Fibroblast of lung (primary cell): ENCODE results near the gene RMND1. TPM values are rescaled to one million over a fixed set of nuclear protein-coding genes. Genes with fewer than 3 reads are reported as not detected.

Experiments
- DNase-seq, 2 donors: peaks; one replicate each; pipeline versions ENCODE4 v3.0.0 to v3.0.0-alpha.2; 2010; ENCODE audit warnings: low read depth in 2 of 2
- H2AFZ ChIP-seq: 2 replicates; pipeline ENCODE4 v1.5.1; 2012; ENCODE audit warnings: low read length, control low read depth, inconsistent platforms
- H3K27ac ChIP-seq: 2 replicates; pipeline ENCODE4 v1.5.1; 2011; ENCODE audit warnings: low read length, control low read depth; ENCODE audit not compliant: insufficient read depth
- H3K27me3 ChIP-seq: 2 replicates; pipeline ENCODE4 v1.5.1; 2011; ENCODE audit warnings: mild to moderate bottlenecking, low read length; ENCODE audit not compliant: control insufficient read depth, insufficient read depth
- H3K36me3 ChIP-seq: 2 replicates; pipeline ENCODE4 v1.5.1; 2011; ENCODE audit warnings: low read length; ENCODE audit not compliant: control insufficient read depth, insufficient read depth
- H3K4me1 ChIP-seq: 2 replicates; pipeline ENCODE4 v1.5.1; 2011; ENCODE audit warnings: low read length; ENCODE audit not compliant: control insufficient read depth, insufficient read depth; ENCODE audit errors: extremely low read depth
- H3K4me2 ChIP-seq: 2 replicates; pipeline ENCODE4 v1.5.1; 2011; ENCODE audit warnings: low read length, control low read depth; ENCODE audit not compliant: insufficient read depth; ENCODE audit errors: extremely low read depth
- H3K4me3 ChIP-seq, 4 experiments: fragments of 200-600 bp in 1 of 4; sonication (generic) in 1 of 4; replicated peaks in 1 of 4; 2 replicates each; pipeline ENCODE4 v1.5.1; 2011 to 2016; ENCODE audit warnings: low read length in 4 of 4, low read depth in 3 of 4, mild to moderate bottlenecking in 3 of 4, control low read depth in 2 of 4, inconsistent platforms in 1 of 4, mixed read lengths in 1 of 4; ENCODE audit not compliant: insufficient read depth in 1 of 4; ENCODE audit errors: control extremely low read depth in 1 of 4
- H3K79me2 ChIP-seq: 2 replicates; pipeline ENCODE4 v1.5.1; 2012; ENCODE audit warnings: mild to moderate bottlenecking, low read length, inconsistent platforms; ENCODE audit not compliant: control insufficient read depth, insufficient read depth
- H3K9ac ChIP-seq: 2 replicates; pipeline ENCODE4 v1.5.1; 2011; ENCODE audit warnings: mild to moderate bottlenecking, low read length, control low read depth; ENCODE audit not compliant: insufficient read depth
- H3K9me3 ChIP-seq: 2 replicates; pipeline ENCODE4 v1.5.1; 2012; ENCODE audit warnings: low read depth, low read length; ENCODE audit not compliant: control insufficient read depth, insufficient read depth
- H4K20me1 ChIP-seq: 2 replicates; pipeline ENCODE4 v1.5.1; 2011; ENCODE audit warnings: low read length; ENCODE audit not compliant: control insufficient read depth, insufficient read depth; ENCODE audit errors: extremely low read depth
- EZH2 ChIP-seq: IDR thresholded peaks from 2 replicates; pipeline ENCODE4 v1.5.1; 2012; ENCODE audit warnings: low read length, control low read depth, mild to moderate bottlenecking; ENCODE audit errors: missing control alignments
- polyA plus RNA-seq, 2 donors: library from polyadenylated mRNA; depleted of rRNA in 1 of 2; stranded (reverse) in 1 of 2; unstranded in 1 of 2; fragments of >200 nt; gene quantifications; 2 replicates each; pipeline ENCODE4 v1.2.1, GENCODE V29; 2011 to 2012; ENCODE audit warnings: missing spikeins in 1 of 2
- total RNA-seq: library from RNA; depleted of rRNA; stranded (reverse); fragments of >200 nt; gene quantifications from 2 replicates; pipeline ENCODE4 v1.2.1, GENCODE V29; 2014
- TF ChIP-seq, protein P1 (sequence below), 2 donors: IDR thresholded peaks in 1 of 2; conservative IDR thresholded peaks in 1 of 2; 1 replicate in 1 of 2; 2 replicates in 1 of 2; pipeline ENCODE4 v1.5.1; 2011 to 2012; ENCODE audit warnings: low read length in 2 of 2, control low read depth in 1 of 2, inconsistent platforms in 1 of 2, low read depth in 1 of 2, mild to moderate bottlenecking in 1 of 2

Gene RMND1
- total and polyA plus RNA-seq, 2 donors (not counting 1 experiment from before 2014, with no cell fraction given): 21.5 to 58.3 TPM

DNA sequence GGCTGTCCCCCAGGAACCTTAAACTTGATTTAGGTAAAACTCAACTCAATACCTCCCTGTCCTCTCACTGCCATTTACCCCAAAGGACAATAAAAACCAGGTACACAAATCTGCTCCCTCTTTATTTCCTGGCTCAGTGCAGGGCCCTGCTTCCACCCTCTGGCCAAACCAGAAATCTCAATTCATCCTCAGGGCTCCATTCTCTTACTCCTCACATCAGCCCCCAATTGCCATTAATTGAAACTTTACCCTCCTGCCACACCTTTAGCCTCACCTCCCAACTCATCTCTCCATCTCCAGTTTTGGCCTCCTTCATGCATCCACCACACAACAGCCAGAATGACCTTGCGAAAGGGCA is 71.1 kb downstream of the RMND1 start:
- no peak overlapping the region for H3K4me2 ChIP-seq
- peaks cover 2% of the 10 kb centered on the region for H3K4me1 ChIP-seq
- no peak for DNase-seq
- no peaks in the 10 kb centered on the region for H4K20me1 ChIP-seq
- H3K9me3 ChIP-seq: no peaks in the 10 kb centered on the region
- TF ChIP-seq EZH2: no peak
- TF ChIP-seq, protein P1, sequence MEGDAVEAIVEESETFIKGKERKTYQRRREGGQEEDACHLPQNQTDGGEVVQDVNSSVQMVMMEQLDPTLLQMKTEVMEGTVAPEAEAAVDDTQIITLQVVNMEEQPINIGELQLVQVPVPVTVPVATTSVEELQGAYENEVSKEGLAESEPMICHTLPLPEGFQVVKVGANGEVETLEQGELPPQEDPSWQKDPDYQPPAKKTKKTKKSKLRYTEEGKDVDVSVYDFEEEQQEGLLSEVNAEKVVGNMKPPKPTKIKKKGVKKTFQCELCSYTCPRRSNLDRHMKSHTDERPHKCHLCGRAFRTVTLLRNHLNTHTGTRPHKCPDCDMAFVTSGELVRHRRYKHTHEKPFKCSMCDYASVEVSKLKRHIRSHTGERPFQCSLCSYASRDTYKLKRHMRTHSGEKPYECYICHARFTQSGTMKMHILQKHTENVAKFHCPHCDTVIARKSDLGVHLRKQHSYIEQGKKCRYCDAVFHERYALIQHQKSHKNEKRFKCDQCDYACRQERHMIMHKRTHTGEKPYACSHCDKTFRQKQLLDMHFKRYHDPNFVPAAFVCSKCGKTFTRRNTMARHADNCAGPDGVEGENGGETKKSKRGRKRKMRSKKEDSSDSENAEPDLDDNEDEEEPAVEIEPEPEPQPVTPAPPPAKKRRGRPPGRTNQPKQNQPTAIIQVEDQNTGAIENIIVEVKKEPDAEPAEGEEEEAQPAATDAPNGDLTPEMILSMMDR (conservative IDR thresholded peaks at IDR 0.05 in 1 of 2, IDR thresholded peaks at IDR 0.05 in 1 of 2; ENCODE audit: low read depth in 1 of 2, low read length in 2 of 2): no peak
- no peaks in the 10 kb centered on the region for H3K27me3 ChIP-seq
- peaks cover 50% of the 10 kb centered on the region for H3K79me2 ChIP-seq
- no peaks in the 10 kb centered on the region for H3K36me3 ChIP-seq
- H3K9ac ChIP-seq: no peak overlapping the region
- no peak overlapping the region for H3K4me3 ChIP-seq
- H2AFZ ChIP-seq: no peak overlapping the region
- H3K27ac ChIP-seq: no peak overlapping the region

DNA sequence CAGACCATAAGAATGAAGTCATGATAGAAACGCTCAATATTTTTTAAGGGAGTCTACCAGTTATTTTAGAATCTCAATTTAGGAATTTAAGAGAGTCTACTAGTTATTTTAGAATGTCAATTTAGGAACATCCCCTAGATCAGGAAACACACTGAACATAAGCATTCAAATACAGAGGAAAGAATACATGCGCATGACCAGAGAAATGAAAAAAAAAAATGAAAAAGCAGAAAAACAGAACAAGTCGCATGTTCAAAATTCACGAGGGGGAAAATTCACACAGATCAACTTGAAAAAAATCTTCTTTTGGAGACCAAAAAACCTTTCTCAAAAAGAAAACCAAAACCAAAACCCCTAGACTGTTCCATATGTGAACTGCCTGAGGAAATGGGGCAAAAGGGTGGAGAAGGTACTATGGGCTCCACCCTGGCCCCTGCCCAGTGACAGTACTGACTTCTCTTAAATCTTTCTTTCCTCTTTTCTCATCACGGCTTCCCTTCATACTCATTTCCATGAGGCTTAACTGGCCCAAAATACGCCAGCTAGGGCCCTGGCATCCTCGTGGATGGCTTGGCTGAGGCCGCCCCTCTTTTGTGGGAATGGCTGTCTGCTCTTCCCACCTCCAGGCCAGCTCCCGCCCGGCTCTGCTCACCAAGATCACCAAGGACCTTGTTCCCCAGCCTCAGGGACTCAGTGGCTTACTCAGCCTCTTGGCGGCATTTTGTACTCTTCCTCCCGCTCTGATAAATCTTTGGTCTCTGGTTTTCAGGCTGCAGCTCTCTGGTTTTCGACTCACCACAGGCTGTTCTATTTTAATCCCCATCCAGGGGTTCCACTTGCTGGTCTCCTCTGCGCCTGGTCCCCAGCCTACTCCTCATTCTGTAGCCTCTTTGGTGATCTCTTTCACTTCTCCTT is 71.7 kb downstream of the RMND1 start:
- H4K20me1 ChIP-seq: no peaks in the 10 kb centered on the region
- H3K4me2 ChIP-seq: no peak overlapping the region
- no peaks in the 10 kb centered on the region for H3K27me3 ChIP-seq
- peak in 1 of 2 donors; percentile 31 for DNase-seq
- no peak overlapping the region for H3K27ac ChIP-seq
- H3K4me1 ChIP-seq: peaks cover 2% of the 10 kb centered on the region
- H3K36me3 ChIP-seq: no peaks in the 10 kb centered on the region
- H3K9me3 ChIP-seq: no peaks in the 10 kb centered on the region
- H3K9ac ChIP-seq: no peak overlapping the region
- no peak for TF ChIP-seq EZH2
- TF ChIP-seq, protein P1 (conservative IDR thresholded peaks at IDR 0.05 in 1 of 2, IDR thresholded peaks at IDR 0.05 in 1 of 2; ENCODE audit: low read depth in 1 of 2, low read length in 2 of 2): no peak
- H3K79me2 ChIP-seq: peaks cover 51% of the 10 kb centered on the region
- H2AFZ ChIP-seq: no peak overlapping the region
- H3K4me3 ChIP-seq: no peak overlapping the region

DNA sequence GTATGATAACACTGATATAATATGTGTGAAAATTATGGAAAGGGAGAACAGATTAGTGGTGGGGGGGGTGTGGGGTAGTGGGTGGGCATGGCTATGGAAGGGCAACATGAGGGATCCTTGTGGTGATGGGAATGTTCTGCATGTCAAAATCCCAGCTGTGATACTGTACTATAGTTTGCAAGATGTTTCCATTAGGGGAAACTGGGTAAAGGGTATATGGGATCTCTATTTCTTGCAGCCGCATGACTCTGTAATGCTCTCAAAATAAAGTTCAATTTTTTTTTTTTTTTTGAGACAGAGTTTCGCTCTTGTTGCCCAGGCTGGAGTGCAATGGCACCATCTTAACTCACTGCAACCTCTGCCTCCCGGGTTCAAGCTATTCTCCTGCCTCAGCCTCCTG is 74.8 kb downstream of the RMND1 start:
- Histone ChIP-seq H2AFZ (no peak overlapping the region), H3K4me1 (peaks cover 4% of the 10 kb centered on the region), H3K9ac (no peak overlapping the region), H4K20me1 (no peaks in the 10 kb centered on the region), H3K79me2 (peaks cover 48% of the 10 kb centered on the region), H3K4me3 (no peak overlapping the region), H3K27me3 (no peaks in the 10 kb centered on the region), H3K36me3 (no peaks in the 10 kb centered on the region), H3K27ac (no peak overlapping the region), H3K9me3 (no peaks in the 10 kb centered on the region), H3K4me2 (no peak overlapping the region)
- DNase-seq: no peak
- TF ChIP-seq, protein P1 (conservative IDR thresholded peaks at IDR 0.05 in 1 of 2, IDR thresholded peaks at IDR 0.05 in 1 of 2; ENCODE audit: low read depth in 1 of 2, low read length in 2 of 2): no peak
- no peak for TF ChIP-seq EZH2
